OCI-LY1 (cell line): ENCODE results near the gene FOXJ3.

Source experiments
- H2AFZ ChIP-seq: fragments of 200-600 bp; sonication (generic), shearing (Covaris generic); 2 replicates; pipeline ENCODE4 v1.6.0; 2014; ENCODE audit warnings: antibody characterized with exemption, mild to moderate bottlenecking, low read length
- H3F3A ChIP-seq: fragments of 200-600 bp; sonication (generic), shearing (Covaris generic); 2 replicates; pipeline ENCODE4 v1.6.0; 2014; ENCODE audit warnings: mild to moderate bottlenecking, antibody characterized with exemption, low read length, moderate library complexity; ENCODE audit not compliant: insufficient read depth
- H3K27ac ChIP-seq: fragments of 200-600 bp; sonication (generic); 2 replicates; pipeline ENCODE4 v1.5.1; 2014; ENCODE audit warnings: low read length, mixed run types, mild to moderate bottlenecking, low read depth; ENCODE audit not compliant: poor library complexity, severe bottlenecking
- H3K27me3 ChIP-seq: fragments of 200-600 bp; sonication (generic); 2 replicates; pipeline ENCODE4 v1.6.0; 2014; ENCODE audit warnings: antibody characterized with exemption, mild to moderate bottlenecking, low read length, moderate library complexity; ENCODE audit not compliant: insufficient read depth
- H3K36me3 ChIP-seq: fragments of 200-600 bp; sonication (generic); 2 replicates; pipeline ENCODE4 v1.6.1; 2014; ENCODE audit warnings: mild to moderate bottlenecking, antibody characterized with exemption, low read length, moderate library complexity, mixed read lengths; ENCODE audit not compliant: insufficient read depth
- H3K4me1 ChIP-seq: fragments of 200-600 bp; sonication (generic); 2 replicates; pipeline ENCODE4 v1.5.1; 2014; ENCODE audit warnings: mild to moderate bottlenecking, low read length, moderate library complexity; ENCODE audit not compliant: insufficient read depth, severe bottlenecking
- H3K4me2 ChIP-seq: fragments of 200-600 bp; sonication (generic), shearing (Covaris generic); 2 replicates; pipeline ENCODE4 v1.6.1; 2014; ENCODE audit warnings: low read length
- H3K4me3 ChIP-seq: fragments of 200-600 bp; sonication (generic); 2 replicates; pipeline ENCODE4 v1.5.1; 2014; ENCODE audit warnings: low read length, low read depth, mild to moderate bottlenecking, mixed read lengths; ENCODE audit not compliant: poor library complexity, severe bottlenecking
- H3K79me2 ChIP-seq: fragments of 200-600 bp; shearing (Covaris generic); 2 replicates; pipeline ENCODE4 v1.6.1; 2016; ENCODE audit warnings: mixed run types, low read length, mixed read lengths; ENCODE audit not compliant: insufficient read depth
- H3K9ac ChIP-seq: fragments of 200-600 bp; sonication (generic), shearing (Covaris generic); 2 replicates; pipeline ENCODE4 v1.6.1; 2014; ENCODE audit warnings: mild to moderate bottlenecking, low read length, mixed read lengths
- H3K9me2 ChIP-seq: fragments of 200-600 bp; sonication (generic), shearing (Covaris generic); 2 replicates; pipeline ENCODE4 v1.6.1; 2014; ENCODE audit warnings: low read depth, mild to moderate bottlenecking, low read length, mixed read lengths
- H3K9me3 ChIP-seq: fragments of 200-600 bp; shearing (Covaris generic); 2 replicates; pipeline ENCODE4 v1.6.1; 2014; ENCODE audit warnings: low read length, mixed read lengths
- H4K20me1 ChIP-seq: fragments of 200-600 bp; sonication (generic), shearing (Covaris generic); 2 replicates; pipeline ENCODE4 v1.6.0; 2016; ENCODE audit warnings: mild to moderate bottlenecking, low read length; ENCODE audit not compliant: insufficient read depth
- EZH2 ChIP-seq: fragments of 200-600 bp; sonication (generic), shearing (Covaris generic); IDR thresholded peaks from 2 replicates; pipeline ENCODE4 v1.8.0; 2017; ENCODE audit warnings: borderline replicate concordance, mixed run types, mild to moderate bottlenecking, antibody characterized with exemption, low read length, moderate library complexity, mixed read lengths
- TF ChIP-seq, protein P1 (sequence below): fragments of 200-600 bp; sonication (generic), shearing (Covaris generic); IDR thresholded peaks from 2 replicates; pipeline ENCODE4 v1.5.1; 2017; ENCODE audit warnings: mild to moderate bottlenecking, antibody characterized with exemption, low read length, moderate library complexity, mixed read lengths

FOXJ3 gene

DNA sequence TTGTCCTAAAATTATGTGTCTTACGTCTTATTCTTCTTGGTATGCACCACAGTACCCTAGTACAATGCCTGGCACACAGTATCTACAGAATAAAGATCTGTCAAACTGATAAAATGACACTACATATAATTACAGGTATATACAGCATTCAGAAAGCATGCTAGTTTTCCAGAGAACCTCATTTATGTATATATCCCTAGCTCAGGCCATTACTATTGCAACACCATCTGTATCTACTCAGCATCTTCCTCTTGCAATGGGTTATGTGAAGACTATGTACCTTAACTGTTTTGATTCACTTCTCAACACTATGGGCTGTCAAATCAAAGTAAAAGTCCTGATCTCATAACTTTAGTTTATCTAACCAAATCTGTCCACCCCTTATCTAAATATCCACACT lies 112.0 kb downstream of the FOXJ3 start:
- H3K4me1 ChIP-seq = no peaks in the 10 kb centered on the region
- no peaks in the 10 kb centered on the region for H3K27me3 ChIP-seq
- peaks cover 8% of the 10 kb centered on the region; the same call in 1 of the 2 replicates for H3K36me3 ChIP-seq
- H3K9me3 ChIP-seq = no peaks in the 10 kb centered on the region
- no peak for TF ChIP-seq EZH2
- TF ChIP-seq, protein P1, sequence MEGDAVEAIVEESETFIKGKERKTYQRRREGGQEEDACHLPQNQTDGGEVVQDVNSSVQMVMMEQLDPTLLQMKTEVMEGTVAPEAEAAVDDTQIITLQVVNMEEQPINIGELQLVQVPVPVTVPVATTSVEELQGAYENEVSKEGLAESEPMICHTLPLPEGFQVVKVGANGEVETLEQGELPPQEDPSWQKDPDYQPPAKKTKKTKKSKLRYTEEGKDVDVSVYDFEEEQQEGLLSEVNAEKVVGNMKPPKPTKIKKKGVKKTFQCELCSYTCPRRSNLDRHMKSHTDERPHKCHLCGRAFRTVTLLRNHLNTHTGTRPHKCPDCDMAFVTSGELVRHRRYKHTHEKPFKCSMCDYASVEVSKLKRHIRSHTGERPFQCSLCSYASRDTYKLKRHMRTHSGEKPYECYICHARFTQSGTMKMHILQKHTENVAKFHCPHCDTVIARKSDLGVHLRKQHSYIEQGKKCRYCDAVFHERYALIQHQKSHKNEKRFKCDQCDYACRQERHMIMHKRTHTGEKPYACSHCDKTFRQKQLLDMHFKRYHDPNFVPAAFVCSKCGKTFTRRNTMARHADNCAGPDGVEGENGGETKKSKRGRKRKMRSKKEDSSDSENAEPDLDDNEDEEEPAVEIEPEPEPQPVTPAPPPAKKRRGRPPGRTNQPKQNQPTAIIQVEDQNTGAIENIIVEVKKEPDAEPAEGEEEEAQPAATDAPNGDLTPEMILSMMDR = no peak
- no peaks in the 10 kb centered on the region for H3K9me2 ChIP-seq
- no peak overlapping the region for H2AFZ ChIP-seq
- H3K79me2 ChIP-seq = no peaks in the 10 kb centered on the region
- H3K4me3 ChIP-seq = no peak overlapping the region
- H4K20me1 ChIP-seq = no peaks in the 10 kb centered on the region
- H3K4me2 ChIP-seq = no peak overlapping the region
- H3K27ac ChIP-seq = no peak overlapping the region
- no peaks in the 10 kb centered on the region for H3F3A ChIP-seq
- H3K9ac ChIP-seq = no peak overlapping the region

DNA sequence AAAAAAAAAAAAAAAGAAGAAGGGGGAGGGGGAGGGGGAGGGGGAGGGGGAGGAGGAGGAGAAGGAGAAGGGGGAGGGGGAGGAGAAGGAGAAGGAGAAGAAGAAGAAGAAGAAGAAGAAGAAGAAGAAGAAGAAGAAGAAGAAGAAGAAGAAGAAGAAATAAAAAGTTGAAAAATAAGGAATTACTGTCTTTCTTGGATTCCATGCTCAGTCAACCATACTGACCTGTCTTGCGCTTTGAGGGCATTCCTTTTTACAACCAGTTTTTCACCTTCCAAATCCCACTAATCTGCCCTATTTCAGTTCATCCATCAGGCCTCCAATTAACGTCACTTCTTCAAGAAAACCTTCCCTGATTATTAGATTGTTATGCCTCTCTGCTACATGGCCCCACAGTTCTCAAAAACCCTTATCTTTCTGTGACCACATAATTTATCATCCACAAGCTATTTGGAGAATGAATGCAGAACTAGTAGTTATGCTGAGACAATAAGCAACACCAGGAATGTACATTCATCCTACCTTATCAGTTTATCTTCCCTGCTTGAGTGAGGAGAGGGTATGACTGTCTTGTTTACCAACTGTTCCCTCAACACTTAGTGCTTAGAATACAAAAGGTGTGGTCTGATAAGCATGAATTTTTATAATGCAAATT lies 113.0 kb downstream of the FOXJ3 start:
- H3K79me2 ChIP-seq = no peaks in the 10 kb centered on the region
- no peaks in the 10 kb centered on the region for H3K9me3 ChIP-seq
- no peak overlapping the region for H3K4me3 ChIP-seq
- H3K36me3 ChIP-seq = peaks cover 8% of the 10 kb centered on the region; the same call in 1 of the 2 replicates
- no peaks in the 10 kb centered on the region for H3F3A ChIP-seq
- H3K4me2 ChIP-seq = no peak overlapping the region
- H3K27me3 ChIP-seq = no peaks in the 10 kb centered on the region
- H3K27ac ChIP-seq = no peak overlapping the region
- H3K9me2 ChIP-seq = no peaks in the 10 kb centered on the region
- no peaks in the 10 kb centered on the region for H3K4me1 ChIP-seq
- TF ChIP-seq EZH2 = no peak
- TF ChIP-seq, protein P1 = no peak
- no peak overlapping the region for H2AFZ ChIP-seq
- no peaks in the 10 kb centered on the region for H4K20me1 ChIP-seq
- no peak overlapping the region for H3K9ac ChIP-seq

GRCh38 chr1:42221456-42221855 lies 113.6 kb downstream of the FOXJ3 start:
- no peaks in the 10 kb centered on the region for H4K20me1 ChIP-seq
- H3K9ac ChIP-seq = no peak overlapping the region
- H3K9me3 ChIP-seq = no peaks in the 10 kb centered on the region
- no peak for TF ChIP-seq EZH2
- TF ChIP-seq, protein P1 = no peak
- peaks cover 8% of the 10 kb centered on the region; the same call in 1 of the 2 replicates for H3K36me3 ChIP-seq
- no peaks in the 10 kb centered on the region for H3K79me2 ChIP-seq
- H3K27ac ChIP-seq = no peak overlapping the region
- no peaks in the 10 kb centered on the region for H3F3A ChIP-seq
- no peak overlapping the region for H2AFZ ChIP-seq
- H3K27me3 ChIP-seq = no peaks in the 10 kb centered on the region
- no peaks in the 10 kb centered on the region for H3K9me2 ChIP-seq
- no peak overlapping the region for H3K4me3 ChIP-seq
- no peaks in the 10 kb centered on the region for H3K4me1 ChIP-seq
- H3K4me2 ChIP-seq = no peak overlapping the region
